ENCODE data around the gene MSI2.
A peak's percentile ranks its signal among the peaks of the same experiment; 100 is the strongest.

MSI2 gene

DNA sequence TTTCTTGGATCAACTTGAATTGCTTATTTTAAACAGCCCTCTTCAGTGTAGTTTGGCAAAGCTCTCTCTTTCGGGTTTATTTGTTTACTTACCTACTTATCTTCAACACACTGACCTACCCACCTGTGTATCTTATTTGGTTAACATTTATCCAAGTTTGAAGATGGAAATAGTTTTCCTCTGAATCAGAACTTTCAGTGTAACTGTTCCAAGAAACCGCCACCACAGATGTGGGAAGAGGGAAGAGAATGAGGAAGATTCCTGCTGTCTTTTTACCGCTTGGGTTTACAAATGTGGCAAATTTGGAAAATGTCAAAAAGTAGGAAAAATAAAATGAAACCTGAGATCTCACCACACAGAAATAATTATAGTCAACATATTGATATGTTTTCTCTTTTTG is 115.8 kb downstream of the MSI2 start:
- no peak for DNase-seq

DNA sequence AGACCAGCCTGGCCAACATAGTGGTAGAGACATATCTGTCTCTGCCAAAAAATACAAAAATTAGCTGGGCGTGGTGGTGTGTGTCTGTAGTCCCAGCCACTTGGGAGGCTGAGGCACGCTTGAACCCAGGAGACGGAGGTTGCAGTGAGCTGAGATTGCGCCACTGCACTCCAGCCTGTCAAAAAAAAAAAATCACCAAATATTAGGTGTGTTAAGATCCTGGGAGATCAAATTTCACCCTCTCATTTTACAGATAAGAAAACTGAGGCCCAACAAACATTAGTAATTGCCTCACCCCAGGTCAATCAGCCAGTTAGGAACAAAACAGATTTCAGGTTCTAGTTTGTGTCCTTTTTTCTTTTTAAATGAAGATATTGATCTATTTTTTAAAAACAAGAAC is 116.7 kb downstream of the MSI2 start:
- DNase-seq, result no peak

DNA sequence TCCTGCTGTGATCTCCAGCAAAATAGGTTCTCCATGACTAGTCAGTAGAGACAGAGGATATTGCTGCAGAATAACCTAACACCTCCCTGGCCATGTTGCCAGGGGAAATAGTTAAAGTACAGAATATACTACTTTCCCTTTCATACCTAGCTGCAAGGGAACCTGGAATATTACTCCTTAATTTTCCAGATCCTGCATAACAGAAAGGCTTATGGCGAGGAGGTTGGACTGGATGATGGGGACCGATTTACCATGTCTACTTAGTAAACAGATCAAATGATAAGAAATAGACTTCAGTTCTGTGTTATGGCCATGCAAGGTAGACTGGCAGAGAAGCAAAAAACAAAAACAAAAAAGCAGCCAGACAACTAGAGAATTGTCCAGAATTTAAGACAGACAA is 117.4 kb downstream of the MSI2 start:
- DNase-seq, result no peak

DNA sequence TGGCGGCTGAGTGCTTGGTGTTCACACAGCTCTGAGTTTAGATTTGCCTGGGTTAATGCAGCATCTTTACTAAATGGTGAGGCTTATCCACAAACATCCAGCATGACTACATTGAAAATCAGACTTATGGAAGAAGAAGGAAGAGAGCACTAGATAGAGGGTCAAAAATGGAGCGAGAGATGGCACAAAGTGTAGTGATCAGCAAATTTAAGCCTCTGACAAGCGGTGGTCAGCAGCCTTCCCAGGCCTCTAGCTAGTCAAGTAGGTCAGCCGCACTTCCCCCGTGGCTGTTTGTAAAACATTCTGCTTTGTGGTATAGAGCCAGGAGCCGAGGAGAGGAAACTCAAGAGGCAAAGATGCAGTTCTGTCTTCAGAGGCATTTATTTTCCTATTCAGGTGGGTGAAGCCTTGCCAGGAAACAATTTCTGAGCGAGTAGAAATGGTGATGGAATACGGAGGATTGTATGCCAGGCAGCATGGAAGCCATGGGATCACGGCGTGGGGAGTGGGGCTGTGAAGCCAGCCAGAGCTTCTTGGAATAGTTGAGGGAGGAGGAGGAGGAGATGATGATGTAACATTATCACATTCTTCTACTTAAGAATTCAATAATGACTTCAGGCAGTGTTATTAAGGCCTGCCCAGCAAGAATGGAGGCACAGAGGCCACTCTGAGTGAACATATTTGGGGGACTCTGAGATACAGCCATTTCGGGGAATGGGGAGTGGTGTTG is 118.9 kb downstream of the MSI2 start:
- DNase-seq, result no peak

DNA sequence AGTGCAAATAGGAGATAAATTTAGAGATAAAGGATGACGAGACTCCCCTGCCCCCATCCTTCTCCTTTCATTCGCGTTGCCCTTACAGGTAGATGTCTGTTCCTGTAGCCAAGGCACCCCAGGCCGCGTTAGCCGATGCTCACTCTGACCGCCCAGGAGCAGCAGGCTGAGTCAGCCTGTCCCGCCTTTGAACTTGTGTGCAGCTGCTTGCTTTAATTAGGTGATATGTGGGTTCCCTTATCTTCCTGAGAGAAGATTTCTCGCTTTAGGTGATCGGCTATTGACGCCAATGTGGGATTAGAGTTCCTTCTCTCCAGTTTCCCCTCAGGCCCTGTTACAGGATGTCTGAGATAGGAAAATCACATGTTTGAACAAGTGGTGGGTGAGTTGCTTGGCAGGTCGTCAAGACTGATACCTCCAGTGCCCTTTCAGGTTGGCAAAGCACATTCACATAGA is 119.5 kb downstream of the MSI2 start:
- no peak for DNase-seq

DNA sequence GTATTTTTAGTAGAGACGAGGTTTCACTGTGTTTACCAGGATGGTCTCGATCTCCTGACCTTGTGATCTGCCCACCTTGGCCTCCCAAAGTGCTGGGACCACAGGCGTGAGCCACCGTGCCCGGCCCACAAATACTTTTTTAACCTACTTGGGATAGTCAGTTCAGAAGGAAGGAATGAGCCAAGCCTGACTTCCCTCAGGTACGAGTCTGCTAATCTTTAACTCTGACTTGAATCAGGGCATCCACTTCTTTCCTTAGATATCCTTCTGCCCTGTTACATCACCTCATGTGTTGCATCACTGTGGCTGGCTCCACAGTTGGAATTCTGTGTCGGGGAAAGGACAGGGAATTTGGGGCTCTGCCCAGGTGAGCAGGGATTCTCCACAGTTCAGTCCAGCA is 120.8 kb downstream of the MSI2 start:
- no peak for DNase-seq

DNA sequence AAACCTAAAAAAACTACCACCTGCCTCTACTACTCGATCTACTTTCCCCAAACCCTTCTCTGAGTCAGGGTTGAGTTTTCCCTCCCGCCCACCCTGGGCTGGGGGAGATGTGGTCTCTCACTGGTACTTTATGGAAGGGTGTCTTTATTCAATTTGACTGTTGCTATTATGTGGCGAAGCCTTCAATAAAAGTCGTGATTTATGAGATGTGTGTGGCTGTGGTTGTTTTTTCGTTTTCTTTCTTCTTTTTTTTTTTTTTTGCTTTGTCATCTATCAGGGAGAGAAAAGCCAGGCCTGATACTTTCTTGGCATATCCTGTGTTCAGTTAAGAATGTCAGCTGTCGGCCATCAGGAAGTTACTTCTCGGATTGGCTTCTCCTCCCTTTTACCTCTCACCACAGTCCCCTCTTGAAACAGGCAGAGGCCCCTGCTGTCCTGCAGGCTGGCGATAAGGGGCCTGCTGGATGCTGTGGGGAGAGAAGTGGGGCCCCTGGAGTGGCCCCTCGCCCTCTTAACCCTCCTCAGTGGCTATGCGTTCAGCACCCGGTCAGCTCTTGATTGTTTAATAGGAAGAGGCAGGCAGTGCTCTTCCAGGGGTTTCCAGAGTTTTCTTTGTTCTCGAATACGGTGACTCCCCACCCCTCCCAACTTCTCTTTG is 123.0 kb downstream of the MSI2 start:
- DNase-seq, result no peak

DNA sequence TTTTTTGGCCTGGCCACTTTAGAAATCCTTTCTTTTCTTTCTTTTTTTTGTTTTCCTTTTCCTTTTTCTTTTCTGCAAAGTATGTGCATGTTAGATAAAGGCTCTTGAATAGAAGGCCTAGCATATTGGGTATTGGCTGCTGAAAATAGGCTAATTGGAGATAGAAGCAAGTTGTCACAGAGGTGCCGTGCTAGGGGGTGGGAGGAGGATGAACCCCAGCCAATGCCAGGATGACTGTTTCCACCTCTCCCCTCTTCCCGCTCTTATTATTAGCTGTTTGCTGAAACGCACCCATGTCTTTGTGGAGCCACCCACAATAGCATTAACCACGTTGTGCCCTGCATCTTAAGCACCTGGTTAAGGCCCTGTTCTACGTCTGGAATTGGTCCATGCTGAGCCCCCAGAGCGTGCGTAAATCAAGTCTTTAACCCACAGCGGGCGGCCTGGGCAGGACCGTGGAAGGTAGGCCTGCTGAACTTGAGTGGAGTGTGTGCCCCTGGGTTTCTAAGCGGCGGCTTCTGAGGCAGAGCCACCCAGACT is 123.6 kb downstream of the MSI2 start:
- DNase-seq, result no peak

DNA sequence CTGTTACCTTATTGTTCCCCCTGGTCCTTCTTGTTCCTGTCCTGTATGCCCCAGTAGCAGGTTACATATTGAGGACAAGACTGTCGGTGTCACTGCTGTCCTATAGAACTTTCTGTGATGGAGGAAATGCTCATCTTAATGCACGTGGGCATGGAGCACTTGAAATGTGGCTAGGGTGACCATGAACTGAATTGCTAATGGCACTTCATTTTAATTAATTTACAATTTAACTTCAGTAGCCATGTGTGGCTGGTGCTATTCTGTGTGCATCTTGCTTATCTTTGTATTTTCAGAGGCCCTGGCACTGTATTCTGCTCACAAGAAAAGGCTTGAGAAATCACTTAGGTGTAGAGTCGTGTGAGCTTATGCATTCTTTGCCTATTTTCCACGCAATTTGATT is 125.2 kb downstream of the MSI2 start:
- DNase-seq, result no peak

DNA sequence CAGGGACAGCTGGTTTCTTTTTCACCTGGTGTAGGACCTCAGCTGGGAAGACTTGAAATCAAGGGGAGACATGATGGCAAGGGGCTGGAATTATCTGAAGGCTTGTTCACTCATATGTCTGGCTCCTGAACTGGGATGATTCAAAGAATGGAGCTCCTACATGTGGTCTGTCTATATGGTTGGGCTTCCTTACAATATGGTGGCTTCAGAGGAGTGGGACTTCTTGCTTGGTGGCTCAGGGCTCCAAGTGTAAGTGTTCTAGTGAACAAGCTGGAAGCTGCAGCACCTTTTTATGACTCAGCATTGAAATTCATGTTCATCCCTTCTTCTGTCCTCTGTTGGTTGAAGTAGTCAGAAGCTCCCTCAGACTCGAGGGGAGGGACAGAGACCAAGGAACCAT is 127.9 kb downstream of the MSI2 start:
- no peak for DNase-seq

DNA sequence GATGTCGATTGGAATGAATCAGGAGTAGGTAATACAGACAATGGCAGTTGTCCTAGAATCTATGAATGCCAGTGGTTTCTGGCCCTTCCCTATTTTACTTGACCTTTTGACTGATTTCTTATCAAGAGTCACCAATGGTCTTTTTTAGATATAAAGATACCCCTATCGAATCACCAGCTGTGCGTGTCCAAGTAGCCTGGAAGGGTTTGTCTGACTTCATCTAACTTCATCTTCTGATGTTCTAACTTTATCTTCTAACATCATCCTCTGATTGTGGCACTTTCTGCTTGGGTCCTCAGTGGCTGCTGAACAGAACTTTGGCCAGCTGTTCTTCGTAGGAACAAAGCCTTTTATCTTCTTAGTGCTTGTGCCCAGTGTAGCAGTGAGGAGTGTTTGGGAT is 129.7 kb downstream of the MSI2 start:
- DNase-seq, result no peak

DNA sequence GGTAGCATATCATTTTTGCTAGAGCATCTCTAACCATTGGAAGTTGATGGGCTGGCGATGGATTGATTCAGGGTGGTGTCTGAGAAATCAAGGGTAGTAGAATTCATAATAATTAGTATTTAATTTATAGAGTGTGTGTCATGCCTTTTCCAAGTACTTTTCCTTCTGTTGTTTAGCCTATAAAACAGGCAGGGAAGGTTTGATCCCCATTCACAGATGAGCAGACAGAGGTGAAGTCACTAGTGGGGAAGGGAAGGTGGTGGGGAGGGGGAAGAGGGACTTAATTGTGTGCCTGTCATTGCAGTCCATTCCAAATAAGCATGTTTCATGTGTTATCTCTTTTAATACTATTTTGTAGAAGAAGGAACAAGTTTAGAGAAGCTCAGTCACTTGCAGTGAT is 131.3 kb downstream of the MSI2 start:
- DNase-seq, result no peak

DNA sequence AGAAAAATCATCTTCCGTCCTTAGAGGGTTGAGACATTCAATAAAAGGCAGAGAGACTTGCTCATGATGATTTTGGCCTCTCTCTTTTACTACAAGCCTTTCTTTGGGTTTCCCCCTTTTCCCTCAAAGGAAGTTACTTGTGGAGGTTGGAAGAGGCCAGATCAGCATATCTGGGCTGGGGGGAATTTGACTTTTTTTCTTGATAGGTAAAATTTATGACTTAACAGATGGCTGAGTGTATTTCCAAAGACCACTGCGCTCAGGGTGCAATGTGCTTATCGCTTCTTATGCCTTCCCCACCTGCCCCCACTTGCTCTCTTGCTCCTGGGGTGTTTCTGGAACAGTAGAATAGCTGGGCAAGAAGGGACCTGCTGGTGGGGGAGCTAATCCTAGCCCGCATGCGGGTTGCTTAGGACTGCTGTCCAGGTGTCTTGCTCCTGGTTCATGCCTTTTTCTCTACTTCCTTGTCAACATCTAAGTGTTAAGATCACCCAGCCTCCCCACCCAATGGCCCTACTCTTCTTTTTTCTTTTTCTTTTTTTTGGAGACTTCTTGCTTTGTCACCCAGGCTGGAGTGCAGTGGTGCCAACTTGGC is 131.9 kb downstream of the MSI2 start:
- DNase-seq, result no peak

DNA sequence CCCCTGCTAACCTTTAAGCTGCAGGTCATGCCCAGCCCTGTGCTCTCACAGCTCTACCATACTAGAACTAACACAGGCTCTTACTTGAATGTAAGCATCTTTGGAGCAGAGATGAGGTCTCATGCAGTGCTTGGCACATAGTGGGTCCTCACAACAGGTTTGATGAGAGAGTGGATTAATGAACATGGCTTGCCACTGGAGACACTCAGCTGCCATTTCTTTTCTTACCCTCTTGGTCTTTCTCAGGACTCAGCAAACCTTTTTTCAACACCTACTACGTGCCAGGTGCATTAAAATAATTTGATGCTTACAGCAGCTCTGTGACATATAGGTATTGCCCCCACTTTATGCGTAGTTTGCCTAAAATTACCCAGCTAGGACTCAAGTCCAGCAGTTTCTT is 133.2 kb downstream of the MSI2 start:
- no peak for DNase-seq

DNA sequence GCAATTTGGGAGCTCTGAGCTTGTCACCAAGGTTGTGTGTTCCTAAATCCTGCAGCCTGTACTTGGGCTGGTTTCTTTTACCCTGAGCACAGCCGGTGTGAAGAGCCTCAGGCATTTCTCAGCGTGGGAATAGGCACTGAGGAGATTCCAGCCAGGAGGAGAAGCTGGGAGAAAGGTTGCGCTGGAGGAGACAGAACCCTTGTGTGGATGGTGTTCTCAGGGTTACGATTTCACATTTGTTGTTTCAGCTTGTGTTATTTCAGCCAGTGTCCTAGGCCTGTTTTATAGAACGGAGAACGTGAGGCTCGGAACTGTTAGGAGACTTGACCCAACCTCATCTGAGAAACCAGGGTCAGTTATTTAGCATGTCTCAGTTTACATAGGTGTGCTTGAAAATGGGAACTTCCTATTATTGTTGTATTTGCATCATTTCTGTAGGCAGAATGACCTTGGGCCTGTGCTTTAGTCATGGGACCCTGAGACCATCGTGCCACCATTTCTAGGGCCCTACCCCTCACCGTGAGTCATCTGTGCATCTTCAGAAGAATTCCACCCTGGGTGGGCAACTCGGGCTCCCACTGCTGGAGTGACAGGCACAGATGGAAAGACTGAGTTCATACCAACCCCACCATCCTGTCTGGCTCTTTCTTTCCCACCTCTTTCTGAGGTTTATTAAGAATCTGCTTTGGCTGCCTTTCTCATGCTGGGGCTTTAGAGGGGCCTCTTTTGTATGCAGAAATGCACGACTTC is 134.9 kb downstream of the MSI2 start:
- no peak for DNase-seq

DNA sequence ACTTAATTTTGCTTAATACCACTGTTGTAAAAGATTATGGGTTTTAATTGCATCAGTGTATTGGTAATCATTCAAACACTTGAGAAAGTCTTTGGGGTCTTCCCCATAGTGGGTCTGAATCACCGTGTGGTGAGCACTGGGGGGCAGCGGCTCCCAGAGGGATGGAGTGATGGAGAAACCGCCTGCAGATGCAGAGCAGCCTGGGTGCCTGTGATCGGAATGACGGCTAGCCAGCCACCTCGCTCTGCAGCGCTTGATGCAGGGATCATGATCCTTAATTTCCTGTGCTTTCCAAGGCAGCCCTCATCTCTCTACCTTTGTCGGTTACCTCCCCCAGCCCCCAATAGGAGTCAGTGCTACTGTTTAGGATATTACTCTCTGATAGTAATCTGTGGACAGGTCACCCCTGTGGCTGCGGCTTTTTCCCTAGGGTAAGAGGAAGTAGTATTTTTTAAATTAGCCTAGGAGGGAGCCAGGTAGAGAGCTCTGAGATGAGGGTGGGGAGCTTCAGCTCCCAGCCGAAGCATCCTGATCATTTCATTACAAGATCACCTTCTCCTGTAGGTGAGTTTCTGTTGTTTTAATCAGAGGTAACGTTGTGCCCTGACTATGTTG is 135.6 kb downstream of the MSI2 start:
- no peak for DNase-seq

DNA sequence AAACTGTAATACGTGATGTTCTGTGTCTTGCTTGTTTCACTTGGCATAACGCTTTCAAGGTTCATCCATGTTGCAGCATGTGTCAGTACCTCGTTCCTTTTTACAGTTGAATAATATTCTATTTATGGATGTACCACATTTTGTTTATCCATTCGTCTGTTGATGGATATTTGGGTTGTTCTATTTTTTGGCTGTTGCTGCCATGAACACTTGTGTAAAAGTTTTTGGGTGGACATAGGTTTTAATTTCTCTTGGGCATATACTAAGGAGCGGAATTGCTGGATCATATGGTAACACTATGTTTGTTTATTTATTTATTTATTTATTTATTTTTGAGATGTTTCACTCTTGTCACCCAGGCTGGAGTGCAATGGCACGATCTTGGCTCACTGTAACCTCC is 137.0 kb downstream of the MSI2 start:
- no peak for DNase-seq

DNA sequence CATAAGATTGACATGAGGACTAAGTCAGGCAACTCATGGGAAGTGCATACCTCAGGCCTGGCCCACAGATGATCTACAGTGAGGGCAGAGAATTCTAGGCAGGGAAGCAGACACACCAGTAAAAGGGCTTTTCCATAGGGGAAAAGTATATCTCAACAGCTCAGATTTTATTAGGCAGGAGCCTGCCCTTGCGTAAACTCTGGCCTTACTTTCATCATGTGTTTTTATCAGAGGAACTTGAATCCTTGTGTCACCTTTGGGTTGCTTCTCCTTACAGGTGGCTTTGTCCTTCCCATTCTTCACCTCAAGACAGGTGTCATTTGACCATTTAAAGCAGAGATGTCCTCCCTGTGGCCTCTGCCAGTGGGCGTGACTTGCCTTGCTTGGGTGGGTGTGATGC is 138.1 kb downstream of the MSI2 start:
- DNase-seq, result no peak

DNA sequence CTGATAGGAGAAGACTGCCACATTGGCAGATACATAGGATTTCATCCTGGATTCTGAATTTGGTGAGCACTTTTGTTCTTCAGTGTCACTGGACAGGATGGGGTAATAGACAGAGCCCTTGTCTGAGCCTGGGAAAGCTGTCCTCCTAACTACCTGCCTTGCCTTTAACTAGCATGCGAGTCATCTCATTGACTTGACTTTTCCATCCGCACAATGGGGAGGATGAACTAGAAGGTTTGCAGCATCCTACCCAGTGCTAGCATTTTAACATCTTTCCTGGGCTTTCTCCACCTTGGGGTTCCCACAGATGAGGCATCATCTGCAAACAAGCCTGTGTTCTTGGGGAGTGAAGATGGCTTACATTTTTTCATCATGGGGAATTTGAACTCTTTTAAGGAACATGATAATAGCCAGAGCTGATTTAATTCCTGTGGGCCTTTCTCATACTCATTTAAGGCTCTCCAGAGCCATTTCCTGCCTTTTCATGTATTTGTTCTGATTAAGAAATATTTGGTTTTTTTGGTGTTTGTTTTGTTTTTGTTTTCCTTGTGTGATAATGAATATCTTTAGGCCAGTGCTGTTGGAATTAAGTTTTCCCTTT is 139.5 kb downstream of the MSI2 start:
- no peak for DNase-seq

DNA sequence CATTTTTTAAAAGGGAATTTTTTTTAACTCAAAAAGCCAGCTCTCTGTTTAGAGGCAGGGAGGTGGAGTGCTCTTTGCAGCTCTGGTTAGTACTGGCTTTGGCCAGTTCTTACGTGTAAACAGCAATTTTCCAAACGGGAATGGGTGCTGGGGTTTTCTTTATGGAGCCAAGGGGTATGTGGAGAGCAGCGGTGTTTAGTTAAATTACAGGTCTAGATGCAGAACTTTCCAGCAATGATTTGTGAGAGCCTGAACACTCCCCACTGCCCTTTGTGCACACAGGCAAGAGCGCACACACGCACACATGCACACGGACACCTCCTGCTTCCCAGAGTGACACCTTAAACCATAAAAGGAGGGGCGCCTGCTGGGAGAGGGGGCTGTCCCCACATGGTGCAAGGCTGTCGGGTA is 140.2 kb downstream of the MSI2 start:
- DNase-seq, result peak; percentile 84 to 91

DNA sequence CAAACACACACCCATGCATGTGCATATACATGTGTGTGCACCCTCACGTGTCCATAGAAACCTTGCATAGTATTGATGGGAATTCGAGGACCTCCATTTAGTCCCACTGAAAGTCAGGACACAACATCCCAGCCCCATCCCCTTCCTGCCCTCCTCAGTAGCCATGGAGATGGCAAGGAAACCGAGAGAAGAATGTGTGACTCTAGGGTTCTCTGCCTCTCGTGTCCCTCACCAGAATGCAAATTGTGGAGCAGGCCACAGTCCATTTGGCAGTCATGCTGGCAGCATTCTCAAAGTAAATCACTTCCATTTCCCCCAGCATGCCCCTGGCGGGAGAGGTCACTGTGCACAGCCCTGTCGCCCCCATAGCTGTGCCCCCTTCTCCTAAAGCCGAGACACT is 141.1 kb downstream of the MSI2 start:
- DNase-seq, result no peak

DNA sequence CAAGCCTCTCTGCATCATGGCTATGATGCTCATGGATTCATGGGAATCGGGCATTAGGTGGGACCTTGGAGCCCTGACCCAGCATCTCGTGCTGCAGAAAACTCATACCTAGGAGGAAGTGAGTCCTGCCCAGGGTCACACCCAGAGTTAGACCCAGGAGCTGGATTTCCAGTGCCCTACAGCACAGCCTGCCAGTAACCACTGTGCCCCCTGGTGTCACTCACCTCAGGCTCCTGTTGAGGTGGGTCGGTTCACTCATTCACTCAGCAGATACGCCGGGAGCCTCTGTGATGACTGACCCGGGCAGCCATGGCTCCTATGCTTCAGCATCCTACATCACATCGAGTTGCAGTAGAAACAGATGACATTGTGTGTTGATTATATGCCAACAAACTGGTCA is 143.4 kb downstream of the MSI2 start:
- DNase-seq, result no peak

DNA sequence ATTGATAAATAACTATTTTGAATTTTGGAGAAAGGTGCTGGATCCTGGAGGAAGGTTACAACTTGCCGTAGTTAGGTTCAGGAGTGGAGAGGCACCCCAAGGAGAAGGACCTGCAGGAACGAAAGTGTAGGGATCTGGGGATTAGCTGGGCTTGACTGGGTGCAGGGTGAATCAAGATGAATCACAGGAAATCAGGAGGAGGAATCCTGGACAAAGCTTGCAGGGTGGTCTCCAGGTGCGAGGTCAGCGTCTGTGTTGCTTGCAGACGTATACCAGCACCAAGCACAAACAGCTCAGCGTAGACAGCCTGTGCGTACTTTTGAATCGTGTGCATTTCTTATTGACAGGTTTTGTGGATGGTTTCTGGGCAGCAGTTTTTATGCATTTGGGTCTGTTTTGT is 144.3 kb downstream of the MSI2 start:
- DNase-seq, result no peak

Data from NCI-H2081 (cell line).